Fibroblast of skin of left biceps (primary cell): ENCODE measurements around the gene GREM2.

Source experiments
- DNase-seq, 2 experiments: peaks; one replicate each; pipeline ENCODE4 v3.0.0-alpha.2; 2013; ENCODE audit warnings: low read depth in 2 of 2

Gene GREM2

DNA sequence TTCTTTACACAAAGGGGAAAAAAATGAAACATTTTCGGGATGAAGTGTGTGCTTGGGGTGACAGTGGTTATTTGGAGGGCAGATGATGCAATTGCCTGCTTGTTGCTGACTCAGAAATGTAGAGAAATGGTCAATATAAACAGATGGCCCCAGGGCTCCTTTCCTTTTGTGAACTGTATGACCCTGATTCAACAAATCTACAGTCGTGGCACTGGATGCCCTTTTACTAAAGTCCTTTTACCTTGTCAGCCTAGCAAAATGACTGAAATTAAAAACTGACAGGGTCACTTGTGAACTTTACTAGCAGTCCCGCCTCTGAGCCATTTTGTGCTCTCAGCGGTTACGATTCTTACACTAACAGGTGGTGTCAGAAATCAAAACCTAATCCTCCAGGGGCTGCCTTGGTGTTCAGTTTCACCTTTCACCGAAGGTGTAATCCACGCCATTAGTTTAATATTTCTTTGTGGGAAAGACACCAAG, 49.8 kb downstream of the GREM2 start:
- no peak for DNase-seq

DNA sequence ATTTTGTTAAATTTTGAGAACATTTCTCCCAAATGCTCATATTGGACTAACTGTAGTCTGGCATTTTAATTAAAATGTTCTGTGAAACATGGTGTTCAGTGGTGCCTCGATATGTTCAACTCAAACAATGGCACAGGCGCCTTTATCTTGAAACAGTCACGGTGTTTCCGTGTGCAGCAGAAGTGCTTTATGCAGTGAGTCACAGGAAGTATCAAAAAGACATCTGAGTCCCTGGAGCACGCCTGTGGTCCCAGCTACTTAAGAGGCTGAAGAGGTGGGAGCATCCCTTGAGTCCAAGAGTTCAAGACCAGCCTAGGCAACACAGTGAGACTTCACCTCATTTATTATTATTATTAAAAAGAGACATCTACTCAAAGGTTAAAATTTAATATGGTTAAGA, 52.2 kb downstream of the GREM2 start:
- DNase-seq = no peak

DNA sequence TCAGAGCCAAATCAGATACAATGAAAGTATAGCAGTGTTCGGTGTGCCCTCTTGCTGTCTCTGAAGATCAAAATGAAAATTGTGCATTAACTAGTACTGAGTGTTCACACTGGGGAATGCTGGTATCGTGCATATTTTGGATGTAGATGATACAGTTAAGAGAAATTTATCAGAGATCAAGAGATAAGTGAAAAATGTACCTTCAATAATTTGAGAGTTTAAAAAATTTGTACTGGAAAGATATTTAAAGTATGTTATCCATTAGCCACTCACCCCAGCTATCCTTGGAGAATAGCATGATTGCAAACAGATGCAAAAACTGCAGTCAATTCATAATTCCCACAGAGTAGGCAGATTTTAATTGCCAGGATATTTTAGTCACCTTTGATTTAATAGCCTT, 56.4 kb downstream of the GREM2 start:
- DNase-seq = peak; percentile 41 to 56

DNA sequence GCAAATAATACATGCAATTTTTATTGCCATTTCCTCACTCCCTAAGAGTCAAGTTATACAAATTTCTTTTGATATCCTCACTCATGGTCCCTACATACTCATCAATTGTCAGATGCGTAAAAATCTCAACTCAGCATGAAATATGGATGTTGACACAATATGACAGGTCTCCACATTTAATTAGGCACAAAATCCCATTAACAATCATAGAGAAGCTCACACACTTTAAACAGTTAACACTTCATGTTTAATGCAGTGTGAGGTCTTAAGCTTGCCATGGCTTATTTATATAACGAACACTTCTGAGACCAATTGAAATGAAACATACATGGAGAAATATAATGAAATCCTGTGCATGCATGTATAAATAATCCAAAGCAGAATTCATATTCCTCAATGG, 58.6 kb downstream of the GREM2 start:
- no peak for DNase-seq

DNA sequence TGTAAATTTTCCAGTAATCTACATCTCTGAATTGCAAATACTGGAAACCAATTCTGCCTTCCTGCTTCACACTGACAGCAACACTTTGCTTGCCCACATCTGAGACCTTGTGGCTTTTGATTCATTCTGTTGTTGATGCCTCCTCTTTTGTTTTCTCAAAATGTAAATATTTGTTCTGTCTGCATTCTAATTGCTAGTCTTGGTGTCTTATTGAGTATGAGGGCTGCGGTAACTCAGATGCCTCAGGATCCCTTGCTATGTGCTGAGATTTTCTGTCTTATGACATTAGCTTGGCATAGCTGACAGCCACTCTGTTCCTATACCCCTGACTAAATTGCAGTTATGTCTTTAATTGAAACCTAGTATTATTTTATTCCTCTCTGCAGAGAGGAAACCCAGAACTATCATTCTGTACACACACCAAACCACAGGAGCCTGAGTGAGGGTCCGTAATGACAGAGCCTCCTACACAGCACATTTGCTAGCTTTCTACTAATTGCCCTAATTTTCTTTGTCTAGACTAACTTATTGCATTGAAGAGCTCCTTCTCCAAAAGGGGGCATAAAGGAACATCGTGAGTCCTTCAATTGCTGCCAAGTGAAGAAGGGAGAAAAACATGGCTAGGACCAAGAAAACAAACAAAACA, 72.1 kb downstream of the GREM2 start:
- no peak for DNase-seq

DNA sequence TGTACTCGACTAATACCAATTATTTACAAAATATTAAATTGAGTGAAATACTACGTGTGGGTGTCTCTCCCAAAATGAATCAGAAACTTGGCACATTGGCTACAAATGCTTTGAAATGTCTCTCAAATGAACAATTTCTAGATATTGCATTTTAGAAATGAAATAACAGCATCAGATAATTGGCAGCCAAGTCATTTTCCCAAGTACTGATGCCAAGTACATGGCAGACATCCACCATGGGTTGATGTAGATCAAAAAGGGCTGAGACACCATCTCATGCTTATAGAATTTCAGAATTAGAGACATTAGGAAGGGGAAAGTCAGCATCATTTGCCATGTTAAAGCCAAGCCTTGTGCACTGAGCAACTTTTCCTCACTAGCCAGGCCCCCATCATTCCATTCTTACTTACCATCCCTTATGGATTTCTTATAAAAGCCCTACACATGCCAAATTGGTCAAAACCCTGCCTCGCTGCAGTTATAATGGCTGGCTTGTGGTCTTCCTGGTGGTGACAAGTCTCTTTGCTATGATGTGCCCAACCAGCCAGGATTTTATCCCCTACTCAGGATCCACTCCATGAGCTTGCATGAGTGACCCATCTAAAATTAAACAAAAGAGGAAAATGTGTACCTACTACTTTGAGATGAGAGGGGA, 73.1 kb downstream of the GREM2 start:
- DNase-seq = no peak

DNA sequence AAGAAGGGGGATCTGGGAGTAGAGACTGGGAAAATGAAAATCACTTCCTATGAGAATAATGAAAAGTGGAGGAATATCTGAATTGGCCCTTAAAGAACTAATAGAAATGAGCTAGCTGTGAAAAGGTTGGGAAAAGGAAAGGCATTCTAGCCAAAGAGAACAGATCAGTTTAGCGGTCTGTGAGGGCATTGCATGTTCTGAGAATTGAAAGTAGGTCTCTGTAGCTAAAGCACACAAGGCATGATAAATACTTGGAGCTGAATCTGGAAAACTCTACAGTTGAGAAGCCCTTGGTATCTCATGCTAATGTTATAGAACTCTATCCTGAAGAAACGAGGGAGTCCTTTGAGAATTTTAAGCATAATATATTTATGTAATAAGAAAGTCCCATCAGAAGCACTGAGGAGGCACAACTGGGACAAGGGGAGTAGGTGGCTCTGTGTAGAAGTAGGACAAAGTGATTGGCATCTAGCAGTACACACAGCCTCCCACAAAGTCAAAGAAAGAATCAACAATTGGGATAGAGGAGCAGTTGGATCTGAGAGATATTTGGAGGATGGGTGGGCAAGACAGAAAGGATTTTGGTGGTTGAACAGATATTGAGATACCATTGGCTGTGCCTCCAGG, 78.7 kb downstream of the GREM2 start:
- no peak for DNase-seq

DNA sequence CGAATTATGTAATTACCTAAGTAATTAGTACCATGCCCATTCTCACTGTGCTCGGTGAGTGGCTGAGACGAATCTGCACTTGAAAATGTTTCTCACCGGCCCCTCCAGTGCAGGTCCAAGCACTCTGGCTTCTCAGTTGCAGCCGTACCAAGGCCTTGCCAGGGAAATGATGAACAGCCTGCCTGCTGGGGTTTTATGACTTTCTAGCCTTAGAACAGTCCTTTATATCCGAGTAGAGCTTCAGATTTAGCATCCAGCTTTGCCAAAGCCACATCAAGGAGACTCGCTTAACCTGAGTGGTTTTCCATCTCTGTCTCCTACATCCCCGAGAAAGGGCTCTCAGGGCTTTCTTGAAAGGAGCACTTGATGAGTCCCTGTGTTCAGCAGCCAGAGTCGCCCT, 83.4 kb downstream of the GREM2 start:
- DNase-seq = no peak

DNA sequence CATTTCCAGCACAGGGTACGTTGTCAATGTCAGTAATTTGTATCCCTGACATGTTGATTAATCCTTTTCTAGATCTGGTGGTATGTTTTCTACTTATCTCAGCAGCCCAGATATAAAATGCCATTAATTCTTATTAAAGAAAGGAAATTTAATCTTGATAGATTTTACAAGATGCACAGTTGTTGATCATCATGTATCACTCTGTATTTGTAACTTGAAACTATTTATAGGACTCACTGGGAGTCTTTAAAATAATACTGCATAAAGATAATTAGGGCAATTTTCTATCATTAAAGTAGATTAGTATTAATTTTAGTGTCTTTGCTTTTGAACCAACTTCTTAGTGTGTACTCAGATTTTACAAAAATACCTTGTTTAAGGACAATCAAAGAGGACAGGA, 84.9 kb downstream of the GREM2 start:
- no peak for DNase-seq

DNA sequence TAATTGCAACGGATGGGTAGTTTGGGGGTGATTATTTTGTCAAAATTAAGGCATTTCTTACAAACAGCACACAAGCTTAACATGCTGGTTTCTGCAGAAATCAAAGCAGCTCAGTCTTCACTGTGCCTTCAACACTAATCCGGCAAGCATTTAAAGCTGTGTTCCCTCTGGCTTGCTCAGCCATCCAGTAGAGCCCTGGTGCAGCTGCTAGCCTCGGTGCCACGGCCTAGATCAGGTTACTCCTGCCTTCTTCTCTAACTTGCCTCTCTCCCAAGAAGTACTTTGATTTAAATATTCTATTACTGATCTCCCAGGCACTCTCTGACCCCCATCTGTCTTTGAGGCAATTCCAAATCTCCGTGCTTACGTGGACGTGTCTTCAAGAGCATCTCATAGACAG, 85.6 kb downstream of the GREM2 start:
- DNase-seq = no peak

DNA sequence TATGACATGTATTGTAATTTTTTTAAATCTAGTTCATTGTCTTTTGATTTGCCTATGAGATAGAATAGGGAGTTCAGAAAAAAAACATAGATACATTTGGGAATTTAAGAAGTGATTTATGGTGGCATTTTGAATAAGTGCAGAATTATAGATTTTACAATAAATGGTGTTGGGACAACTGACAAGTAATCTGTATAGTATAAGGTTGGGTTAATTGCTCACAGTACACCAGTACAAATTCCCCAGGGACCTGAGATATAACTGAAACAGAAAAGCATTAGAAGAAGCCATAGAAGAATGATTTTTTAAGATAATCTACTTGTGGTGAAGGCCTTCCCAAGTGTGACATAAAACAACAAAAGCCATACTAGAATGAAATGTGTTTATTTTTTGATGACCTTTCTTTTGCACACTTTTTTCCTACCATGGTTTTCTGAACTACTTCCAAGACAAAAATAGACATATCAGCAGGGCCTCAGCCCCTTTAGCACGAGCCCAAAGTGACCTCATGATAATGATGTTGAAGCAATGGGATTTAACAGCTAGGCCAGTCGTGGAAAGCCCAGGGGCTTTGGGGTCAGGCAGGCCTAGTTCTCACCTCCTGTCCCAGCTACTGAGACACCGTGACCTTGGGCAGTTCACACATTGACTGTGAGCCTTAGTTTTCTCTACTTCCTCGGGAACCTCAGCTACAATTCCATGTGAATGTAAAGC, 87.4 kb downstream of the GREM2 start:
- DNase-seq = no peak

DNA sequence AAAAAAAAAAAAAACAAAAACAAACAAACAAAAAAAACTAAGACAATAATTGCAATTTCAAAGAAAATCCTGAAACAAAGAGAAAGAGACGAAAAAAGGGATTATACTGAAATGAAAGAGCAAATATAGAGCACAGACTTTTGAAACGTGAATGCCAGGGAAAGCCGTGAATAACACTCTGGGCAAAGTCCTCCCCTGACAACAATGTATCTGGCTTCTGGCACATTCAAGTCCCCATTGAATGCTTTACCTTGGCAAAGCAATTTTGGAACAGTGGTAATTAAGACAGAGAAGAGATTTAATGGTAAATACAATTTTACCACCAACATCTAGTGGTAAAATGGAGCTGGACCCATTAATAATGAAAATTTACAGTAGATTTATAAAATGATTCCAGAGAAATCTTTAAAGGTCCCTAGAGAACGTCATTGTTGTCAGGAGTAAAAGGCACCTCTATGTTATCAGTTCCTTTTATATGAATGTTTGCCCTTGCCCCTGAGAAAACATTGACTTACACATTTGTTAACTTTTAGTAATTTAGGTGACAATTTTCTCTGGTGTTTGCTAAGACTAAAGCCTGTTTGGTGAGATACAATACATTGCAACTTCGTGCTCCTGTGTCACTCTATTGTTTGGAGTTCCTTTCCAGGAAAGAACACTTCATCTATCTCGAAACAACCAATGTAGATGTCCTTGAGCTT, 89.7 kb downstream of the GREM2 start:
- no peak for DNase-seq

DNA sequence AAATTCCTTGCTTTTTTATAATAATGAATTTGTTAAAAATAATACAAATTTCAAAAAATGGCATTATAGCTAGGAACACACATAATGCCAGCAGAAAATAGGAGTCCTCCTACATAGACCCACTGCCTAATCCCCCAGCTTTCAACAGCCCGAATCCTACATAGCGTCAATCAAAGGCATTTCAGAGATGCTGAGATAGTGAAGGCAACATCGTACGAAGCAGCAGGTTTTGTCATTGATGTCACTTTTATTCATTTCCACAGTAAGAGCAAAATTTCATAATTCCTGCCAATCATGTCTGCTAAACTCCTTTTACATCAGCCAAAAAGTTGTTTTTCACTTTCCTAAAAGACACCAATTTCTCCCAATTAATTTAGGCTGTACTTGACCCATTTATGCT, 94.1 kb downstream of the GREM2 start:
- no peak for DNase-seq

DNA sequence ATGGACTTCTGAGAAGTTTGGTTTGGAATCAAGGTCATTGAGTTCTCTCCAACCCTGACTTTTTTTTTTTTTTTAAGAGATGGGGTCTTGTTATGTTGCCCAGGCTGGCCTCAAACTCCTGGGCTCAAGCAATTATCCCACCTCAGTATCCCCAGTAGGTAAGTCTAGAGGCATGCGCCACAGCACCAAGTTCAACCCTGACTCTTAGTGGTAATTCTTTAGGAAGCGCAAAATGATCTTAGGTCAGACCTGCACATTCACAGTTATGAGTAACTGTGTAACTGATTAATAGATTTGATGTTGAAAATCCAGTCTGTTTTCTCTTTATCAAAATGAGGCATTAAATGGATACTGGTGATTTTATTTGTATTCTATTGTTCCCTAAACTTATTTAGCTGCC, 95.9 kb downstream of the GREM2 start:
- DNase-seq = no peak

DNA sequence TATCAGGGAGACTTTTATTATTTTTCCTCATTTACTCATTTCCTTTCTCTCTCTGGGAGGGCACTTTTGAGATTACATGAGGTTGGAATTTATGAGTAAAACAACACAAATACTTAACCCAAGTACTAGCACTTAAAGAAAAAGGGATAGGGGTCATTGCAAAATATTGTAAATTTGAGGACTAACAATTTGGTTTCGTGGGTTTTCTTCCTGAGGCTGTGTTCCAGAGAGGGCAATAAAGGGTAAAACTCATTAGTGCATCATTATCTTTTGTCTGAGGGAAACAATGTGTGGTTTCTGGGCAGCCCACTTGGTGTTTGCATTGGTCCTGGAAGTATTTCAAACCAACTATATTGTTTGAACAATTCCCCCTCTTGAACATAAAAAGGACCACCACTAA, 96.5 kb downstream of the GREM2 start:
- peak in 1 of 2 experiments; percentile 36 for DNase-seq

DNA sequence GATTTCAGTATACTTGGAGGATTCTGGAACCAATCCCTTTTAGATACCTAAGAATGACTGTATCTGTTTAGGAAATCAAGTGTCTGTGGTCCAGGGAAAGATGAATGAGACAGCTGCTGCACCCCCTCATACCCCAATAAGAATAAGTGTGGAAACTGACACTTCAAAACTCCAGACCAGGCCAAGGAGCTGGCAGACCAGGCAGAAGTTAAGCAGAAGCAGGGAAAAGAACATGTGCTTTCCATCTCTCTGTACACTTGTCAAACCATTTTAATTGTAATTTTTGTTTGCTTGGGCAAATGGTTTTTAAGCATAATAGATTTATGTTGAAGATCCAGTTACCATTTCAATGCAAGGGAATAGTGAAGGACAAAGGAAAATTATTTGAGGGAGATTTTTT, 100.2 kb downstream of the GREM2 start:
- DNase-seq = no peak

DNA sequence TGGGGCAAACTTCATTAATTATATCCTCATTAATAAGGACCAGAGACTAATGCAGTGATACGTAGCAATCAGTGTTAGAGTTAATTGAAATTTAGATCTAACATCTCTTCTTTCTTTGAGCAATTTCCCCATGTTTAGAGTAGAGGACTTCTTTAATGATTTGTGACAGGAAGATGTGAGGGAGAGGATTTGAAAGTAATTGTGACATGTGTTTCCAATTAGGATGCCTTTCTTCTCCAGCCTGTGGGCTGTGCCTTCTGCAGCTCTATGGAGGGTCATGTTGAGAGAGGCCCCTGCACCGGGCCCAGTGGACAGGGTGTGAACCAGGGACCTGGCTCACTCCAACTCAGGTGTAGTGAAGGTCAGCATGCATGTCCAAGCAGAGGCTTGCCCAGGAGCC, 103.0 kb downstream of the GREM2 start:
- peak in 1 of 2 experiments; percentile 42 for DNase-seq

DNA sequence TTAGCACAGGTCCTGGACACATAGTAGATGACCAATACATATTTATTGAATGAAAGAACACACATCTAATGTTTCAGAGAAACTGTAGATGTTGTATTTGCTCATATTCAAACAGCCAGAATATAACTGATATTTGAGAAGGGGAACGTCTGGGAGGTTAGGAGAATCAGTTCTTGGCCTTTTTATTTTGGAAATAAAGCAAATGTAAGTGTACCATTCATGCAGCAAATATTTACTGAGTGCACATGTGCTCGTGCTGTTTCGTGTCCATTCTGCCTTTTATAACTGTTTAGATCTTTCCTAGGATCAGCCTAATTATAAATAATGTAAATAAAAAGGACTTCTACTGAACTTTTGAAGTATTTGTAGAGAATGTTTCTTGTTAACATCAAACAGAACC, 103.8 kb downstream of the GREM2 start:
- DNase-seq = no peak

DNA sequence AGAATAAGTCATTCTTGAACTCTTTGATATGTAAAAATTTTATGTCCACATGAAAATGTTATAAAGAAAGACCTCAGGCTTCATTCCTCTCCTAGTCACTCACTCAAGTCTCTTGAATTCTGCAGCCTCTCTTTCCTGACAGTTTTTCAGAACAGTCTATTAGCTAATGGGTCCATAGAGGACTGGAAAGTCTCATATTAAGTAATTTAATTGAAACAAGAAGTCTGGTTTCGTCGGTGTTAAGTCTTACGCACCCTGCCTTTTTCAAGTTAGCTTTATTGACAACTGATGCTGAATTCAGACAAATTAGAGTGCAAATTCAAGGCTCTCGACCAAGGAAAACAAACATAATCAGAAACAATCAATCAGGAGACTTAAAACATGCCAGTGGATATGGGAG, 105.8 kb downstream of the GREM2 start:
- DNase-seq = no peak

DNA sequence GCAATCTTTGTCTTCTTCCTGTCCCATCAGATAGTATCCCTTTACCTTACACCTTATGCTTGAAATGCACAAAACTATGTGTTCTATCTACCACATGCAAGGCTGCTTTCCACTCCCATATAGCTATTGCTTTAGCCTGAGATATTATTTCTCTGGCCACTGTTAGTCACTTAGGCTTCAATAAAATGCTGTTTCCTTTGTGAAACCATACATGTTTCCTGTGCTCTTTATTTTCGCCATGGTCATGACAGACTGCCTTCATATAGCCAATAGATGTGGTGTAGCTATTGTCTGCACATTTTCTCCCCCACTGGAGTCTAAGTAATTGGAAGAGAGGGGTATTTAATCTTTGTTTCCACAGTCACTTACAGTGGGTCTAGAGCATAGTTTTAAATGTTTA, 108.4 kb downstream of the GREM2 start:
- no peak for DNase-seq

DNA sequence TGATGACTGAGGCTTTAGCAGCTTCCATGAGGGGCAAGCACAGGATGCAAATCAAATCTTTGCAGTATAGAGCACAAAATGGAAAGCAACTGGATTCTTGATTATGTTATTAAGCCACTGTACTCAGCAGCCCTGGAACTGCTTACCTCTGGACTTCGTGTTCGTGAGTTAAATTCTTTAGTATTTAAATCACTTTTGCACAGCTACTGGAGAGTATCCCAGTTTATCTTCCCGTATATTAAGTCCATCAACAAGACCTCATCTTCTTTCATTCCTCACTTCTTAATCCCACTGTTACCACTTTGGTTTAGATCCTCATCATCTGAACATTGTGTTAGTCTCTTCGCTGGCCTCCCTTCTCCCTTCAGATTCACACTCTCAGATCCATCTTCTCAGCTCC, 108.9 kb downstream of the GREM2 start:
- DNase-seq = no peak

DNA sequence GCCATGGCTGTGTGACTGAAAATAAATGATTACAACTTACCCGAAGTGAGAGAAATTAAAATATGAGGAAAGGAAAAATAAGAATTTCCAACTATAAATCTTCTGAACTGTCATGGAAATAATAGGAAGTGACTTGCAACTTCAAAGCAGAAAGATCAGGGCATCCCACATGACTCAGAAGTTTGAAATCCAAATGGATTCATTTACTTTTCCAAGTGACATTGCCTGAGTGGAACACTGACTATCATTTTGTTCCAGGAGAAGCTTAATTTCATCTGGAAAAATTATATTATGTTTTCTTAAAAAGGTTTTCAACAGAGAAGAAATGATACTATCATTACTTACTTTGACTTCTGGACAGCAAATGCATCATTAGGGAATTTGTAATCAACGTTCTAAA, 110.8 kb downstream of the GREM2 start:
- no peak for DNase-seq
